Prostate gland (tissue), 2 donors: ENCODE measurements around the gene CLDND1. TPM values are rescaled to one million over a fixed set of nuclear protein-coding genes. Genes with fewer than 3 reads are reported as not detected.

Experiments used
- DNase-seq: peaks from one replicate; pipeline ENCODE4 v3.0.0-alpha.2; 2019; ENCODE audit warnings: low spot score
- H3K27ac ChIP-seq, 2 donors: fragments of 200-600 bp; sonication (generic); 2 replicates each; pipeline ENCODE4 v1.5.1; 2017 to 2019
- H3K27me3 ChIP-seq: fragments of 200-600 bp; sonication (generic); replicated peaks from 2 replicates; pipeline ENCODE4 v1.5.1; 2019; ENCODE audit not compliant: insufficient read depth
- H3K36me3 ChIP-seq, 2 donors: fragments of 200-600 bp; sonication (generic); 1 replicate in 1 of 2; 2 replicates in 1 of 2; pipeline versions ENCODE4 v1.5.1 to v1.8.1; 2017 to 2019
- H3K4me1 ChIP-seq: fragments of 200-600 bp; sonication (generic); replicated peaks from 2 replicates; pipeline ENCODE4 v1.5.1; 2019
- H3K4me3 ChIP-seq, 2 donors: fragments of 200-600 bp; sonication (generic); 2 replicates each; pipeline ENCODE4 v1.5.1; 2017 to 2019
- H3K9me3 ChIP-seq: fragments of 200-600 bp; sonication (generic); 2 replicates; pipeline ENCODE4 v1.5.1; 2017
- POLR2A ChIP-seq: fragments of 450-650 bp; IDR thresholded peaks from one replicate; pipeline ENCODE4 v1.6.1; 2016; ENCODE audit warnings: antibody characterized with exemption, mild to moderate bottlenecking
- POLR2AphosphoS5 ChIP-seq: sonication (generic); formaldehyde crosslinking; IDR thresholded peaks from one replicate; pipeline ENCODE4 v1.6.1; 2017; ENCODE audit warnings: antibody characterized with exemption
- WGBS: methylation state at CpG from one replicate; pipeline ENCODE4 v1.1.5; 2018; 5-methylcytosine and 5-hydroxymethylcytosine counted together
- intact Hi-C: fragments of 100-400 bp; cut with DNase I; formaldehyde crosslinking; loops from one replicate; pipeline ENCODE4 v1.14.2; 2022
- total RNA-seq, 2 donors: library from RNA; depleted of rRNA; stranded (reverse); fragments of >200 nt; gene quantifications; one replicate each; pipeline ENCODE4 v1.1.0, GENCODE V29; 2016
- TF ChIP-seq, protein P1 (sequence below), 4 experiments: fragments of 200-600 bp in 2 of 4; fragments of 450-650 bp in 2 of 4; sonication (generic) in 2 of 4; IDR thresholded peaks; 1 replicate in 3 of 4; 2 replicates in 1 of 4; pipeline ENCODE4 v1.5.1; 2016 to 2019; ENCODE audit warnings: antibody characterized with exemption in 4 of 4, mild to moderate bottlenecking in 2 of 4, moderate library complexity in 2 of 4

Gene CLDND1
- total RNA-seq, 2 donors from 2014 or later, result 71.2 to 113 TPM

GRCh38 chr3:98565237-98565643, 42.5 kb upstream of the CLDND1 start:
- intact Hi-C loops, result no loop called here
- WGBS, result 18% methylated on average over 3 of the region's 3 CpGs
- H3K27ac ChIP-seq, result no peak overlapping the region
- no peaks in the 10 kb centered on the region for H3K36me3 ChIP-seq
- DNase-seq, result no peak
- H3K4me1 ChIP-seq, result no peaks in the 10 kb centered on the region
- no peaks in the 10 kb centered on the region for H3K27me3 ChIP-seq
- TF ChIP-seq, protein P1, sequence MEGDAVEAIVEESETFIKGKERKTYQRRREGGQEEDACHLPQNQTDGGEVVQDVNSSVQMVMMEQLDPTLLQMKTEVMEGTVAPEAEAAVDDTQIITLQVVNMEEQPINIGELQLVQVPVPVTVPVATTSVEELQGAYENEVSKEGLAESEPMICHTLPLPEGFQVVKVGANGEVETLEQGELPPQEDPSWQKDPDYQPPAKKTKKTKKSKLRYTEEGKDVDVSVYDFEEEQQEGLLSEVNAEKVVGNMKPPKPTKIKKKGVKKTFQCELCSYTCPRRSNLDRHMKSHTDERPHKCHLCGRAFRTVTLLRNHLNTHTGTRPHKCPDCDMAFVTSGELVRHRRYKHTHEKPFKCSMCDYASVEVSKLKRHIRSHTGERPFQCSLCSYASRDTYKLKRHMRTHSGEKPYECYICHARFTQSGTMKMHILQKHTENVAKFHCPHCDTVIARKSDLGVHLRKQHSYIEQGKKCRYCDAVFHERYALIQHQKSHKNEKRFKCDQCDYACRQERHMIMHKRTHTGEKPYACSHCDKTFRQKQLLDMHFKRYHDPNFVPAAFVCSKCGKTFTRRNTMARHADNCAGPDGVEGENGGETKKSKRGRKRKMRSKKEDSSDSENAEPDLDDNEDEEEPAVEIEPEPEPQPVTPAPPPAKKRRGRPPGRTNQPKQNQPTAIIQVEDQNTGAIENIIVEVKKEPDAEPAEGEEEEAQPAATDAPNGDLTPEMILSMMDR (IDR thresholded peaks at IDR 0.05), result no peak
- TF ChIP-seq POLR2A, result no peak
- TF ChIP-seq POLR2AphosphoS5, result no peak
- H3K9me3 ChIP-seq, result no peaks in the 10 kb centered on the region
- no peak overlapping the region for H3K4me3 ChIP-seq

DNA sequence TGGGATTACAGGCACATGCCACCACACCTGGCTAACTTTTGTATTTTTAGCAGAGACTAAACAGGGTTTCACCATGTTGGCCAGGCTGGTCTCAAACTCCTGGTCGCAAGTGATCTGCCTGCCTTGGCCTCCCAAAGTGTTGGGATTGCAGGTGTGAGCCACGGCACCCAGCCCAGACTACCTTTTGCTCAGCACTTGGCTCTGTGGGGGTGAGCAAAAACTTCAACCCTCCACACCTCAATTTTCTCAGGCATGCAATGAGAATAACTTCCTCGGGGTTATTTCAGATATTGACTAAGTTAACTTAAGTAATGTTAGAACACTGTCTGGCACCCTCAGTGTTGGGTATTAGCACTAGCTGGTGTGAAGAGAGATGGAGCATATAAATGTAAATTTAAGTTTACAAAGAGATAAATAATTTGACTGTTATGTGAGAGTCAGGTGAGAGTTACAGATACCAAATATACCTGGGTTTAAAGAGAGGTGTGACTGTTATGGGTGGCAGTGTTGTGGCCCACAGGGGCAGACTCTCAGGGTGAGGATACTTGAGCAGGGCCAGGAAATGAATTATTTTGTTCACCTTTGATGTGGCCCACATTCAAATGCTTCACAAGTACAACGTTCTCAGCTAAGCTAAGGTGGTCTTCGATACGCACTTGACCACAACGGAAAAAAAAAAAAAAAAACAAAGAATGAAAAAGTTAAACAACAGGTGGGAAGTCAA, 41.7 kb upstream of the CLDND1 start:
- no peaks in the 10 kb centered on the region for H3K27me3 ChIP-seq
- H3K9me3 ChIP-seq, result no peaks in the 10 kb centered on the region
- no peaks in the 10 kb centered on the region for H3K4me1 ChIP-seq
- no peak for TF ChIP-seq POLR2A
- no peak for TF ChIP-seq POLR2AphosphoS5
- TF ChIP-seq, protein P1 (IDR thresholded peaks at IDR 0.05), result no peak
- WGBS, result 73% methylated on average over 7 of the region's 7 CpGs
- no peaks in the 10 kb centered on the region for H3K36me3 ChIP-seq
- intact Hi-C loops, result no loop called here
- DNase-seq, result no peak
- no peak overlapping the region for H3K4me3 ChIP-seq
- no peak overlapping the region for H3K27ac ChIP-seq

- DNase-seq, result no peak
- TF ChIP-seq POLR2A (no peak), POLR2AphosphoS5 (no peak)
- TF ChIP-seq, protein P1 (IDR thresholded peaks at IDR 0.05), result no peak
- H3K27ac ChIP-seq, result no peak overlapping the region
These were observed 41.1 kb upstream of the CLDND1 start for GRCh38 chr3:98563661-98564281.

GRCh38 chr3:98561727-98562521, 39.2 kb upstream of the CLDND1 start:
- no peak for DNase-seq
- Histone ChIP-seq H3K36me3 (no peaks in the 10 kb centered on the region), H3K27ac (no peak overlapping the region), H3K9me3 (no peaks in the 10 kb centered on the region), H3K4me1 (no peaks in the 10 kb centered on the region), H3K4me3 (no peak overlapping the region), H3K27me3 (no peaks in the 10 kb centered on the region)
- TF ChIP-seq, protein P1 (IDR thresholded peaks at IDR 0.05), result no peak
- TF ChIP-seq POLR2AphosphoS5 (no peak), POLR2A (no peak)
- 88% methylated on average over 5 of the region's 5 CpGs for WGBS
- intact Hi-C loops, result no loop called here

More at GRCh38 chr3:98563661-98564281, 41.1 kb upstream of the CLDND1 start:
- no peaks in the 10 kb centered on the region for H3K27me3 ChIP-seq
- 85% methylated on average over 4 of the region's 4 CpGs for WGBS
- no peak overlapping the region for H3K4me3 ChIP-seq
- no peaks in the 10 kb centered on the region for H3K36me3 ChIP-seq
- H3K9me3 ChIP-seq, result no peaks in the 10 kb centered on the region
- intact Hi-C loops, result no loop called here
- no peaks in the 10 kb centered on the region for H3K4me1 ChIP-seq
